HepG2 (cell line): ENCODE data around the gene UBE2B. TPM values are rescaled to one million over a fixed set of nuclear protein-coding genes. Genes with fewer than 3 reads are reported as not detected.

Source experiments
- CHD4 ChIP-seq: fragments of 200-600 bp; sonication (generic); IDR thresholded peaks from 2 replicates; pipeline ENCODE4 v1.7.0; 2017; ENCODE audit warnings: mild to moderate bottlenecking, low read length, borderline replicate concordance
- NONO ChIP-seq, 2 experiments: fragments of 450-650 bp in 1 of 2; sonication (generic) in 1 of 2; formaldehyde crosslinking in 1 of 2; IDR thresholded peaks in 1 of 2; conservative IDR thresholded peaks in 1 of 2; 2 replicates each; pipeline versions ENCODE4 v1.6.1 to v1.8.0; 2017 to 2022; ENCODE audit warnings: mild to moderate bottlenecking in 1 of 2, missing genetic modification reagents in 1 of 2, moderate library complexity in 1 of 2
- PTBP1 ChIP-seq: fragments of 200-400 bp; formaldehyde crosslinking; IDR thresholded peaks from 2 replicates; pipeline ENCODE4 v1.6.1; 2018; ENCODE audit warnings: low read length, low read depth; ENCODE audit not compliant: poor library complexity, severe bottlenecking
- SNAPC5 ChIP-seq: sonication (generic); formaldehyde crosslinking; IDR thresholded peaks from 2 replicates; pipeline ENCODE4 v1.8.1; 2023; ENCODE audit warnings: mild to moderate bottlenecking, missing genetic modification reagents, borderline replicate concordance
- SP140L ChIP-seq: sonication (generic); formaldehyde crosslinking; IDR thresholded peaks from 2 replicates; pipeline ENCODE4 v1.4.0; 2020; ENCODE audit warnings: missing genetic modification reagents, borderline replicate concordance
- SRSF1 ChIP-seq: fragments of 200-400 bp; formaldehyde crosslinking; optimal IDR thresholded peaks from 2 replicates; pipeline ENCODE3; 2017; ENCODE audit warnings: mild to moderate bottlenecking, low read depth, low read length, moderate library complexity
- SRY ChIP-seq: sonication (generic); formaldehyde crosslinking; IDR thresholded peaks from 2 replicates; pipeline ENCODE4 v1.8.0; 2022; ENCODE audit warnings: mild to moderate bottlenecking, missing genetic modification reagents
- TERF1 ChIP-seq: sonication (generic); formaldehyde crosslinking; IDR thresholded peaks from 2 replicates; pipeline ENCODE4 v1.8.0; 2022; ENCODE audit warnings: mild to moderate bottlenecking, missing genetic modification reagents, moderate library complexity
- UBTF ChIP-seq: sonication (generic); formaldehyde crosslinking; IDR thresholded peaks from 2 replicates; pipeline ENCODE4 v1.4.0; 2020; ENCODE audit warnings: mild to moderate bottlenecking, missing genetic modification reagents
- ZNF296 ChIP-seq: sonication (generic); formaldehyde crosslinking; conservative IDR thresholded peaks from 2 replicates; pipeline ENCODE4 v1.5.0; 2020; ENCODE audit warnings: mild to moderate bottlenecking, missing genetic modification reagents
- ZNF326 ChIP-seq: sonication (generic); formaldehyde crosslinking; IDR thresholded peaks from 2 replicates; pipeline ENCODE4 v1.4.0; 2020; ENCODE audit warnings: missing genetic modification reagents, borderline replicate concordance
- ZNF329 ChIP-seq: sonication (generic); formaldehyde crosslinking; IDR thresholded peaks from 2 replicates; pipeline ENCODE4 v1.9.0; 2021; ENCODE audit warnings: low read depth, mild to moderate bottlenecking, missing genetic modification reagents
- ZNF547 ChIP-seq: sonication (generic); formaldehyde crosslinking; IDR thresholded peaks from 2 replicates; pipeline ENCODE4 v1.5.1; 2020; ENCODE audit warnings: mild to moderate bottlenecking, missing genetic modification reagents
- ZNF567 ChIP-seq: sonication (generic); formaldehyde crosslinking; IDR thresholded peaks from 2 replicates; pipeline ENCODE4 v1.8.1; 2023; ENCODE audit warnings: mild to moderate bottlenecking, missing genetic modification reagents, borderline replicate concordance
- ZNF580 ChIP-seq: IDR thresholded peaks from 2 replicates; pipeline ENCODE4 v1.6.1; 2016; ENCODE audit warnings: low read depth, borderline replicate concordance
- ZSCAN29 ChIP-seq: sonication (generic); formaldehyde crosslinking; conservative IDR thresholded peaks from 2 replicates; pipeline ENCODE4 v1.4.0; 2020; ENCODE audit warnings: mild to moderate bottlenecking, missing genetic modification reagents
- ZSCAN9 ChIP-seq: IDR thresholded peaks from 2 replicates; pipeline ENCODE4 v1.6.1; 2016; ENCODE audit warnings: borderline replicate concordance
- polyA plus RNA-seq, 8 experiments: library from polyadenylated mRNA; depleted of rRNA in 3 of 8; stranded (reverse) in 7 of 8; unstranded in 1 of 8; fragments of >200 nt; fragmentation: Illumina TruSeq in 4 of 8; extraction: Trizol in 4 of 8; gene quantifications; 2 replicates each; pipeline versions ENCODE4 v1.2.1 to v1.2.3, GENCODE V29; 2011 to 2016; ENCODE audit warnings: low read depth in 4 of 8, missing spikeins in 1 of 8, mixed read lengths in 1 of 8; ENCODE audit not compliant: insufficient read depth in 1 of 8
- total RNA-seq, 5 experiments: library from RNA; depleted of rRNA; stranded (reverse); fragments of >200 nt; fragmentation: Illumina TruSeq; extraction: Trizol; gene quantifications; 2 replicates each; pipeline ENCODE4 v1.2.3, GENCODE V29; 2016; ENCODE audit warnings: low read depth in 1 of 5
- TF ChIP-seq, protein P1 (sequence below): sonication (generic); formaldehyde crosslinking; IDR thresholded peaks from 2 replicates; pipeline ENCODE4 v1.4.0; 2020; ENCODE audit warnings: missing genetic modification reagents
- TF ChIP-seq, protein P2 (sequence below): sonication (generic); formaldehyde crosslinking; IDR thresholded peaks from 2 replicates; pipeline ENCODE4 v1.4.0; 2020; ENCODE audit warnings: missing genetic modification reagents

Gene UBE2B
- total and polyA plus RNA-seq, 2 of the 13 experiments (the other 11 are each of a cell fraction or from before 2014, with no cell fraction given): 25.2 to 56.0 TPM

DNA sequence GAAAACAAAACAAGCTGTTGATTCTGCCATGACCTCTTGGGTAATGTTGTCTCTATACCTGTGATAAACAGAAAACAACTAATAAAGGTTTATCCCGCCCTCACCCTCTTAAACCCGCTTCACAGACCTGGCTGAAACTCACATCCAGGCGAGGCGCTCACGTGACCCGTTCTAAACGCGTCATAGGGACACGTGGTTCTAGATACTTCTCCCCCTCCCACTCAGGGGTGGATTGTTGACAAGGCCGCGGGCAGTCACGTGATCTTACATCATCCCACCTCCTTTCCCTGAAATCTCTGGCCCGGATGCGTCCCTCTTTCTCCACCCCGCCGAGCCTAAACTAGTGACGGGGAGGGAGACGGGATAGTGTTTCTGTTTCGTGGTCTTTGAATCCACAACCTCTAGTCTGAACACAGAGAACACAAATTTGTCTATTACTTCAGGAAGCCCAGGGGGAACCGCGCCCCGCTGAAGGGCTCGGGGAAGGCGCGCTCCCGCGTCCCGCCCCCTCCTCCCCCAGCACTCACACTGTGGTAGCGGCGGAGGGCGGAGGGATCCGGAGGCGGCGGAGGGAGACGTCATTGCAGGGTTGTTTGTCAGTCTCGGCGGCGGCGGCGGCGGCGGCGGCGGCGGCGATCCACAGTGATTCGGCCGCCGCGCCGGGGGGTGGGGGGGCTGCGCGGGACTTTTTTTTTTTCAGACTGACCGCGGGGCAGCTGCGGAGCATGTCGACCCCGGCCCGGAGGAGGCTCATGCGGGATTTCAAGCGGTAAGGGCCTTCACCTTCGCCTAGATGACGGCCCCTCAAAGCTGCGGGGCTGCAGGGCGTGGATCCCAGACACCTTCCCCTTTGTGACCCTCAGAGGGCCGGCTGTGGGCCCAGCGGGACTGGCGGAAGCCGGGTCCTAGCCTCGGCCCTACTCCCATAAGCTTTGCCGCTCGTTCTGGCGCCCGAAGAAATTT lies at the start of gene UBE2B (continued):
- TF ChIP-seq ZNF326 (CRISPR knock-in tag): no peak
- peak; percentile 22; the same call in 1 of the 2 replicates for TF ChIP-seq ZNF547 (CRISPR knock-in tag)
- no peak for TF ChIP-seq SNAPC5 (CRISPR knock-in tag)
- TF ChIP-seq ZSCAN9 (CRISPR knock-in tag): peak; percentile 97
- TF ChIP-seq SRSF1: peak; percentile 40
- TF ChIP-seq PTBP1: peak; percentile 47
- TF ChIP-seq NONO (IDR thresholded peaks at IDR 0.05): 0 out of 2 replicates have a peak, but pooled peaks have one; percentile 51
- TF ChIP-seq NONO (CRISPR knock-in tag; conservative IDR thresholded peaks at IDR 0.05): 0 out of 2 replicates have a peak, but pooled peaks have one; percentile 65
- TF ChIP-seq ZNF296 (CRISPR knock-in tag): no peak
- peak; percentile 14; the same call in 1 of the 2 replicates for TF ChIP-seq CHD4
- no peak for TF ChIP-seq TERF1
- TF ChIP-seq, protein P1, sequence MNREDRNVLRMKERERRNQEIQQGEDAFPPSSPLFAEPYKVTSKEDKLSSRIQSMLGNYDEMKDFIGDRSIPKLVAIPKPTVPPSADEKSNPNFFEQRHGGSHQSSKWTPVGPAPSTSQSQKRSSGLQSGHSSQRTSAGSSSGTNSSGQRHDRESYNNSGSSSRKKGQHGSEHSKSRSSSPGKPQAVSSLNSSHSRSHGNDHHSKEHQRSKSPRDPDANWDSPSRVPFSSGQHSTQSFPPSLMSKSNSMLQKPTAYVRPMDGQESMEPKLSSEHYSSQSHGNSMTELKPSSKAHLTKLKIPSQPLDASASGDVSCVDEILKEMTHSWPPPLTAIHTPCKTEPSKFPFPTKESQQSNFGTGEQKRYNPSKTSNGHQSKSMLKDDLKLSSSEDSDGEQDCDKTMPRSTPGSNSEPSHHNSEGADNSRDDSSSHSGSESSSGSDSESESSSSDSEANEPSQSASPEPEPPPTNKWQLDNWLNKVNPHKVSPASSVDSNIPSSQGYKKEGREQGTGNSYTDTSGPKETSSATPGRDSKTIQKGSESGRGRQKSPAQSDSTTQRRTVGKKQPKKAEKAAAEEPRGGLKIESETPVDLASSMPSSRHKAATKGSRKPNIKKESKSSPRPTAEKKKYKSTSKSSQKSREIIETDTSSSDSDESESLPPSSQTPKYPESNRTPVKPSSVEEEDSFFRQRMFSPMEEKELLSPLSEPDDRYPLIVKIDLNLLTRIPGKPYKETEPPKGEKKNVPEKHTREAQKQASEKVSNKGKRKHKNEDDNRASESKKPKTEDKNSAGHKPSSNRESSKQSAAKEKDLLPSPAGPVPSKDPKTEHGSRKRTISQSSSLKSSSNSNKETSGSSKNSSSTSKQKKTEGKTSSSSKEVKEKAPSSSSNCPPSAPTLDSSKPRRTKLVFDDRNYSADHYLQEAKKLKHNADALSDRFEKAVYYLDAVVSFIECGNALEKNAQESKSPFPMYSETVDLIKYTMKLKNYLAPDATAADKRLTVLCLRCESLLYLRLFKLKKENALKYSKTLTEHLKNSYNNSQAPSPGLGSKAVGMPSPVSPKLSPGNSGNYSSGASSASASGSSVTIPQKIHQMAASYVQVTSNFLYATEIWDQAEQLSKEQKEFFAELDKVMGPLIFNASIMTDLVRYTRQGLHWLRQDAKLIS (CRISPR knock-in tag): no peak
- TF ChIP-seq SP140L (CRISPR knock-in tag): peak; percentile 48; the same call in 1 of the 2 replicates
- TF ChIP-seq ZNF580 (CRISPR knock-in tag): peak; percentile 82
- TF ChIP-seq ZSCAN29 (CRISPR knock-in tag): no peak
- TF ChIP-seq ZNF329 (CRISPR knock-in tag): peak; percentile 78; the same call in 1 of the 2 replicates
- TF ChIP-seq UBTF (CRISPR knock-in tag): peak; percentile 60
- TF ChIP-seq, protein P2, sequence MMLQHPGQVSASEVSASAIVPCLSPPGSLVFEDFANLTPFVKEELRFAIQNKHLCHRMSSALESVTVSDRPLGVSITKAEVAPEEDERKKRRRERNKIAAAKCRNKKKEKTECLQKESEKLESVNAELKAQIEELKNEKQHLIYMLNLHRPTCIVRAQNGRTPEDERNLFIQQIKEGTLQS (CRISPR knock-in tag): peak; percentile 8; the same call in 1 of the 2 replicates
- peak; percentile 45; the same call in 1 of the 2 replicates for TF ChIP-seq ZNF567
- TF ChIP-seq SRY (CRISPR knock-in tag): peak; percentile 86
